Astrocyte (in vitro differentiated cells and primary cell): ENCODE data around the gene SGK2. TPM values are rescaled to one million over a fixed set of nuclear protein-coding genes. Genes with fewer than 3 reads are reported as not detected.

ENCODE experiments used
- DNase-seq: peaks from one replicate; pipeline ENCODE4 v3.0.0-alpha.2; 2010; ENCODE audit warnings: low read depth
- FAIRE-seq: peaks from 2 replicates; lab custom pipeline; 2011; peaks lifted over from hg19 to GRCh38; lab: Jason Lieb, UNC
- H2AFZ ChIP-seq: 2 replicates; pipeline ENCODE4 v1.6.0; 2012; ENCODE audit warnings: low read depth, low read length, inconsistent platforms
- H3K27ac ChIP-seq: 2 replicates; pipeline ENCODE4 v1.5.1; 2011; ENCODE audit warnings: low read depth, low read length, inconsistent platforms
- H3K27me3 ChIP-seq: 2 replicates; pipeline ENCODE4 v1.6.0; 2011; ENCODE audit warnings: low read length, inconsistent platforms; ENCODE audit not compliant: insufficient read depth
- H3K36me3 ChIP-seq: 2 replicates; pipeline ENCODE4 v1.5.1; 2011; ENCODE audit warnings: low read length, inconsistent platforms; ENCODE audit not compliant: insufficient read depth
- H3K4me1 ChIP-seq: 2 replicates; pipeline ENCODE4 v1.5.1; 2011; ENCODE audit warnings: low read length, inconsistent platforms; ENCODE audit not compliant: insufficient read depth
- H3K4me2 ChIP-seq: 2 replicates; pipeline ENCODE4 v1.6.0; 2012; ENCODE audit warnings: low read length, inconsistent platforms
- H3K4me3 ChIP-seq: 2 replicates; pipeline ENCODE4 v1.5.1; 2011; ENCODE audit warnings: low read depth, mild to moderate bottlenecking, low read length, inconsistent platforms; ENCODE audit not compliant: insufficient read depth
- H3K79me2 ChIP-seq: 2 replicates; pipeline ENCODE4 v1.6.0; 2012; ENCODE audit warnings: mild to moderate bottlenecking, low read length, inconsistent platforms; ENCODE audit not compliant: insufficient read depth
- H3K9ac ChIP-seq: 2 replicates; pipeline ENCODE4 v1.6.0; 2012; ENCODE audit warnings: mild to moderate bottlenecking, low read length, inconsistent platforms
- H3K9me3 ChIP-seq: 2 replicates; pipeline ENCODE4 v1.5.1; 2012; ENCODE audit warnings: low read depth, mild to moderate bottlenecking, low read length, inconsistent platforms; ENCODE audit not compliant: insufficient read depth
- H4K20me1 ChIP-seq: 2 replicates; pipeline ENCODE4 v1.6.0; 2012; ENCODE audit warnings: low read length, inconsistent platforms; ENCODE audit not compliant: insufficient read depth
- H3K27ac Mint-ChIP-seq: one replicate; pipeline ENCODE4 v1.8.0; 2021; ENCODE audit warnings: mild to moderate bottlenecking, mixed read lengths; ENCODE audit not compliant: unreplicated experiment
- H3K27me3 Mint-ChIP-seq: one replicate; pipeline ENCODE4 v1.8.0; 2021; ENCODE audit warnings: low read depth, mixed read lengths; ENCODE audit not compliant: unreplicated experiment
- H3K36me3 Mint-ChIP-seq: one replicate; pipeline ENCODE4 v1.8.0; 2021; ENCODE audit warnings: low read depth, mixed read lengths; ENCODE audit not compliant: unreplicated experiment
- H3K4me1 Mint-ChIP-seq: one replicate; pipeline ENCODE4 v1.8.0; 2021; ENCODE audit warnings: low read depth, mixed read lengths; ENCODE audit not compliant: unreplicated experiment
- H3K4me3 Mint-ChIP-seq: one replicate; pipeline ENCODE4 v1.8.0; 2021; ENCODE audit warnings: mild to moderate bottlenecking, moderate library complexity, mixed read lengths; ENCODE audit not compliant: unreplicated experiment
- H3K9me3 Mint-ChIP-seq: one replicate; pipeline ENCODE4 v1.8.0; 2021; ENCODE audit warnings: mild to moderate bottlenecking, mixed read lengths; ENCODE audit not compliant: unreplicated experiment
- CTCF ChIP-seq: IDR thresholded peaks from 2 replicates; pipeline ENCODE4 v1.5.1; 2011; ENCODE audit warnings: low read depth, mild to moderate bottlenecking, inconsistent platforms, low read length, moderate library complexity; ENCODE audit not compliant: insufficient read depth
- EZH2 ChIP-seq: IDR thresholded peaks from 2 replicates; pipeline ENCODE4 v1.6.1; 2012; ENCODE audit warnings: mild to moderate bottlenecking, low read length, inconsistent platforms; ENCODE audit not compliant: insufficient read depth
- total RNA-seq: library from RNA; stranded (reverse); gene quantifications from 2 replicates; pipeline ENCODE4 v1.2.1, GENCODE V29; 2021

Gene SGK2
- total RNA-seq, 1 donor from 2014 or later: 0.64 TPM

- Mint-ChIP-seq H3K27me3 (peaks cover 5% of the 10 kb centered on the region), H3K4me1 (no peaks in the 10 kb centered on the region), H3K27ac (no peak overlapping the region), H3K36me3 (peaks cover 22% of the 10 kb centered on the region), H3K4me3 (no peak overlapping the region), H3K9me3 (peaks cover 8% of the 10 kb centered on the region)
- TF ChIP-seq EZH2 (no peak), CTCF (no peak)
- H3K4me1 ChIP-seq: no peaks in the 10 kb centered on the region
- no peaks in the 10 kb centered on the region for H3K27me3 ChIP-seq
- peaks cover 3% of the 10 kb centered on the region for H3K9me3 ChIP-seq
- H3K4me3 ChIP-seq: no peak overlapping the region
- H3K4me2 ChIP-seq: no peak overlapping the region
- H4K20me1 ChIP-seq: peaks cover 7% of the 10 kb centered on the region
- no peak overlapping the region for H3K27ac ChIP-seq
- no peak overlapping the region for H3K9ac ChIP-seq
- H3K79me2 ChIP-seq: no peaks in the 10 kb centered on the region
- DNase-seq (no peak), FAIRE-seq (no peak)
- no peak overlapping the region for H2AFZ ChIP-seq
- H3K36me3 ChIP-seq: no peaks in the 10 kb centered on the region
These were observed 16.2 kb upstream of the SGK2 start for GRCh38 chr20:43542674-43543073.

DNA sequence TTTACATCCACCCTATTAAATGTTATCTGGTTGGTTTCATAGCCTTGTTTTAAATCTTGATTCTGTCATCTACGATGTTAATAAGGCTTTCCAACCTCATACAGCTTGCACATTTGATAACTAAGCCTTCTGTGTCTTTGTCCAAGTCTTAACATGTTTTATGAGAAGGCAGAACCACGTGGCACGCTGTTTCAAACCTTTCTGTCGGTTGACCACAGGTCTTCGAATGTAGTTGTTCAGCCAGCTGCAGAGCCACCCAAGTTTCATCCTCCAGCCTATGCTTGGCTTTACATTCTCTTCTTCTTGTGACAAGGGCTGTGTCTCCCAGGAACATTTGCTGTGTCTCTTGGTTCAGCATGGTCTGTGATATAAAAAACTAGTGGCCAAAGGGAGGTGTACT lies 15.7 kb upstream of the SGK2 start:
- Histone ChIP-seq H2AFZ (no peak overlapping the region), H3K4me1 (no peaks in the 10 kb centered on the region), H3K27ac (no peak overlapping the region), H3K4me3 (no peak overlapping the region), H3K27me3 (no peaks in the 10 kb centered on the region), H3K36me3 (no peaks in the 10 kb centered on the region), H3K79me2 (no peaks in the 10 kb centered on the region), H3K9me3 (peaks cover 3% of the 10 kb centered on the region), H4K20me1 (peaks cover 7% of the 10 kb centered on the region), H3K9ac (no peak overlapping the region), H3K4me2 (no peak overlapping the region)
- no peaks in the 10 kb centered on the region for H3K4me1 Mint-ChIP-seq
- H3K9me3 Mint-ChIP-seq: peaks cover 8% of the 10 kb centered on the region
- FAIRE-seq (no peak), DNase-seq (no peak)
- peaks cover 26% of the 10 kb centered on the region for H3K36me3 Mint-ChIP-seq
- TF ChIP-seq EZH2: no peak
- H3K4me3 Mint-ChIP-seq: no peak overlapping the region
- peaks cover 5% of the 10 kb centered on the region for H3K27me3 Mint-ChIP-seq
- H3K27ac Mint-ChIP-seq: no peak overlapping the region

GRCh38 chr20:43544501-43544900 lies 14.3 kb upstream of the SGK2 start:
- Histone ChIP-seq H3K9me3 (peaks cover 3% of the 10 kb centered on the region), H3K4me3 (no peak overlapping the region), H3K27ac (no peak overlapping the region), H4K20me1 (no peaks in the 10 kb centered on the region), H3K27me3 (no peaks in the 10 kb centered on the region), H3K79me2 (no peaks in the 10 kb centered on the region), H3K4me2 (no peak overlapping the region), H3K36me3 (no peaks in the 10 kb centered on the region), H3K9ac (no peak overlapping the region), H3K4me1 (no peaks in the 10 kb centered on the region), H2AFZ (no peak overlapping the region)
- H3K27ac Mint-ChIP-seq: no peak overlapping the region
- DNase-seq (no peak), FAIRE-seq (no peak)
- H3K4me1 Mint-ChIP-seq: no peaks in the 10 kb centered on the region
- peaks cover 29% of the 10 kb centered on the region for H3K36me3 Mint-ChIP-seq
- H3K9me3 Mint-ChIP-seq: peaks cover 8% of the 10 kb centered on the region
- TF ChIP-seq EZH2 (no peak), CTCF (no peak)
- H3K4me3 Mint-ChIP-seq: no peak overlapping the region
- H3K27me3 Mint-ChIP-seq: peaks cover under 1% of the 10 kb centered on the region
